ENCODE data around the gene ARHGAP8. TPM values are rescaled to one million over a fixed set of nuclear protein-coding genes. Genes with fewer than 3 reads are reported as not detected.
"Not testable (repeated sequence)": the region's sequence is repeated elsewhere in the genome, so short reads cannot be mapped to it uniquely, and the experiment has no call there.

Gene ARHGAP8
- total and polyA plus RNA-seq, 4 experiments from 2014 or later: 0.67 TPM; not detected in 3

GRCh38 chr22:44797181-44797725, 44.9 kb downstream of the ARHGAP8 start:
- Mint-ChIP-seq H3K9me3 (no peaks in the 10 kb centered on the region), H3K27ac (no peak overlapping the region), H3K36me3 (no peaks in the 10 kb centered on the region), H3K27me3 (no peaks in the 10 kb centered on the region), H3K4me3 (no peak overlapping the region), H3K4me1 (no peaks in the 10 kb centered on the region)
- DNase-seq: no peak
- Histone ChIP-seq H3K36me3 (ENCODE audit: insufficient read depth, low read length) (no peaks in the 10 kb centered on the region), H3K9me3 (ENCODE audit: control insufficient read depth in 1 of 2, low read length in 2 of 2) (no peaks in the 10 kb centered on the region), H3K4me3 (ENCODE audit: low read length in 2 of 2) (no peak overlapping the region), H3K4me1 (ENCODE audit: insufficient read depth, low read length) (no peaks in the 10 kb centered on the region), H3K27ac (ENCODE audit: low read depth, low read length) (no peak overlapping the region), H3K27me3 (ENCODE audit: insufficient read depth, low read length) (no peaks in the 10 kb centered on the region)
- intact Hi-C loops (cut with micrococcal nuclease): no loop called here
- ChIA-PET CTCF (ENCODE audit: partially characterized antibody) (no interaction called here), POLR2A (ENCODE audit: partially characterized antibody) (no interaction called here)

- no peaks in the 10 kb centered on the region for H3K36me3 Mint-ChIP-seq
- POLR2A ChIA-PET (ENCODE audit: partially characterized antibody): no interaction called here
- H3K27me3 Mint-ChIP-seq: no peaks in the 10 kb centered on the region
- CTCF ChIA-PET (ENCODE audit: partially characterized antibody): no interaction called here
- intact Hi-C loops (cut with micrococcal nuclease): no loop called here
- Histone ChIP-seq H3K27me3 (ENCODE audit: insufficient read depth, low read length) (no peaks in the 10 kb centered on the region), H3K4me3 (ENCODE audit: low read length in 2 of 2) (no peak overlapping the region), H3K36me3 (ENCODE audit: insufficient read depth, low read length) (no peaks in the 10 kb centered on the region), H3K4me1 (ENCODE audit: insufficient read depth, low read length) (no peaks in the 10 kb centered on the region), H3K27ac (ENCODE audit: low read depth, low read length) (no peak overlapping the region), H3K9me3 (ENCODE audit: control insufficient read depth in 1 of 2, low read length in 2 of 2) (no peaks in the 10 kb centered on the region)
- no peak overlapping the region for H3K27ac Mint-ChIP-seq
- no peaks in the 10 kb centered on the region for H3K9me3 Mint-ChIP-seq
- H3K4me1 Mint-ChIP-seq: no peaks in the 10 kb centered on the region
- no peak for DNase-seq
- no peak overlapping the region for H3K4me3 Mint-ChIP-seq
Observed at GRCh38 chr22:44799077-44799945, 46.9 kb downstream of the ARHGAP8 start.

GRCh38 chr22:44799946-44800634, 47.7 kb downstream of the ARHGAP8 start:
- H3K4me1 ChIP-seq (ENCODE audit: insufficient read depth, low read length); H3K27me3 Mint-ChIP-seq; DNase-seq; H3K9me3 ChIP-seq (ENCODE audit: control insufficient read depth in 1 of 2, low read length in 2 of 2); H3K27ac Mint-ChIP-seq; H3K4me1 Mint-ChIP-seq; H3K36me3 Mint-ChIP-seq; H3K4me3 ChIP-seq (ENCODE audit: low read length in 2 of 2); H3K9me3 Mint-ChIP-seq; H3K27ac ChIP-seq (ENCODE audit: low read depth, low read length); CTCF ChIA-PET (ENCODE audit: partially characterized antibody); H3K36me3 ChIP-seq (ENCODE audit: insufficient read depth, low read length); H3K4me3 Mint-ChIP-seq; intact Hi-C loops (cut with micrococcal nuclease); H3K27me3 ChIP-seq (ENCODE audit: insufficient read depth, low read length); POLR2A ChIA-PET (ENCODE audit: partially characterized antibody): not testable (repeated sequence)

- Mint-ChIP-seq H3K27ac (no peak overlapping the region), H3K4me3 (no peak overlapping the region), H3K27me3 (peaks cover 0 to 7% of the 10 kb centered on the region in 2 donors), H3K9me3 (peaks cover 0 to 3% (median 0%) of the 10 kb centered on the region in 8 donors), H3K4me1 (no peaks in the 10 kb centered on the region), H3K36me3 (no peaks in the 10 kb centered on the region)
- POLR2A ChIA-PET (ENCODE audit: partially characterized antibody): no interaction called here
- Histone ChIP-seq H3K36me3 (ENCODE audit: insufficient read depth, low read length) (no peaks in the 10 kb centered on the region), H3K27ac (ENCODE audit: low read depth, low read length) (no peak overlapping the region), H3K4me3 (ENCODE audit: low read length in 2 of 2) (no peak overlapping the region), H3K27me3 (ENCODE audit: insufficient read depth, low read length) (no peaks in the 10 kb centered on the region), H3K4me1 (ENCODE audit: insufficient read depth, low read length) (no peaks in the 10 kb centered on the region), H3K9me3 (ENCODE audit: control insufficient read depth in 1 of 2, low read length in 2 of 2) (no peaks in the 10 kb centered on the region)
- DNase-seq: no peak
- intact Hi-C loops (cut with micrococcal nuclease): no loop called here
- CTCF ChIA-PET (ENCODE audit: partially characterized antibody): no interaction called here
Observed at GRCh38 chr22:44801476-44801875, 49.1 kb downstream of the ARHGAP8 start.

- Mint-ChIP-seq H3K4me1 (no peaks in the 10 kb centered on the region), H3K36me3 (no peaks in the 10 kb centered on the region), H3K27ac (no peak overlapping the region), H3K4me3 (no peak overlapping the region), H3K9me3 (peaks cover 0 to 3% (median 0%) of the 10 kb centered on the region in 8 donors), H3K27me3 (peaks cover 0 to 7% of the 10 kb centered on the region in 2 donors)
- no peak overlapping the region for H3K4me3 ChIP-seq (ENCODE audit: low read length in 2 of 2)
- ChIA-PET POLR2A (ENCODE audit: partially characterized antibody) (no interaction called here), CTCF (ENCODE audit: partially characterized antibody) (no interaction called here)
- no peaks in the 10 kb centered on the region for H3K9me3 ChIP-seq (ENCODE audit: control insufficient read depth in 1 of 2, low read length in 2 of 2)
- DNase-seq: no peak
- no peak overlapping the region for H3K27ac ChIP-seq (ENCODE audit: low read depth, low read length)
- H3K4me1 ChIP-seq (ENCODE audit: insufficient read depth, low read length): no peaks in the 10 kb centered on the region
- no peaks in the 10 kb centered on the region for H3K36me3 ChIP-seq (ENCODE audit: insufficient read depth, low read length)
- intact Hi-C loops (cut with micrococcal nuclease): no loop called here
- H3K27me3 ChIP-seq (ENCODE audit: insufficient read depth, low read length): no peaks in the 10 kb centered on the region
Observed at GRCh38 chr22:44802071-44802700, 49.8 kb downstream of the ARHGAP8 start.

- Histone ChIP-seq H3K4me1 (ENCODE audit: insufficient read depth, low read length) (no peaks in the 10 kb centered on the region), H3K36me3 (ENCODE audit: insufficient read depth, low read length) (no peaks in the 10 kb centered on the region), H3K27me3 (ENCODE audit: insufficient read depth, low read length) (no peaks in the 10 kb centered on the region), H3K27ac (ENCODE audit: low read depth, low read length) (no peak overlapping the region), H3K4me3 (ENCODE audit: low read length in 2 of 2) (no peak overlapping the region), H3K9me3 (ENCODE audit: control insufficient read depth in 1 of 2, low read length in 2 of 2) (no peaks in the 10 kb centered on the region)
- H3K4me3 Mint-ChIP-seq: no peak overlapping the region
- peaks cover 0 to 3% (median 0%) of the 10 kb centered on the region in 8 donors for H3K9me3 Mint-ChIP-seq
- no peak for DNase-seq
- CTCF ChIA-PET (ENCODE audit: partially characterized antibody): no interaction called here
- intact Hi-C loops (cut with micrococcal nuclease): no loop called here
- POLR2A ChIA-PET (ENCODE audit: partially characterized antibody): no interaction called here
- H3K27ac Mint-ChIP-seq: no peak overlapping the region
- H3K36me3 Mint-ChIP-seq: no peaks in the 10 kb centered on the region
- peaks cover 0 to under 1% (median 0%) of the 10 kb centered on the region in 4 donors for H3K4me1 Mint-ChIP-seq
- H3K27me3 Mint-ChIP-seq: peaks cover 0 to 7% of the 10 kb centered on the region in 2 donors
Observed at GRCh38 chr22:44802956-44803355, 50.6 kb downstream of the ARHGAP8 start.

GRCh38 chr22:44804327-44804726, 52.0 kb downstream of the ARHGAP8 start:
- no peaks in the 10 kb centered on the region for H3K9me3 ChIP-seq (ENCODE audit: control insufficient read depth in 1 of 2, low read length in 2 of 2)
- H3K4me3 ChIP-seq (ENCODE audit: low read length in 2 of 2): no peak overlapping the region
- H3K36me3 ChIP-seq (ENCODE audit: insufficient read depth, low read length): no peaks in the 10 kb centered on the region
- H3K4me3 Mint-ChIP-seq: no peak overlapping the region
- peaks cover 0 to 7% of the 10 kb centered on the region in 2 donors for H3K27me3 Mint-ChIP-seq
- ChIA-PET CTCF (ENCODE audit: partially characterized antibody) (interaction anchor here (0.6 kb wide), 1 partner anchor 573 kb away, joined by 3 read pairs; no protein-coding TSS in a partner anchor), POLR2A (ENCODE audit: partially characterized antibody) (no interaction called here)
- peaks cover 0 to 3% (median 0%) of the 10 kb centered on the region in 8 donors for H3K9me3 Mint-ChIP-seq
- no peaks in the 10 kb centered on the region for H3K4me1 ChIP-seq (ENCODE audit: insufficient read depth, low read length)
- no peak overlapping the region for H3K27ac Mint-ChIP-seq
- H3K27me3 ChIP-seq (ENCODE audit: insufficient read depth, low read length): no peaks in the 10 kb centered on the region
- H3K36me3 Mint-ChIP-seq: no peaks in the 10 kb centered on the region
- no peak overlapping the region for H3K27ac ChIP-seq (ENCODE audit: low read depth, low read length)
- H3K4me1 Mint-ChIP-seq: peaks cover 0 to 3% (median 1%) of the 10 kb centered on the region in 4 donors
- DNase-seq: no peak
- intact Hi-C loops (cut with micrococcal nuclease): no loop called here
